Esophagus muscularis mucosa (tissue), 4 donors: ENCODE measurements around the gene GALNS. TPM values are rescaled to one million over a fixed set of nuclear protein-coding genes. Genes with fewer than 3 reads are reported as not detected.

Source experiments
- DNase-seq: peaks from one replicate; pipeline ENCODE4 v3.0.0-alpha.2; 2017; ENCODE audit errors: extremely low spot score
- H3K27ac ChIP-seq, 4 donors: fragments of 200-600 bp; sonication (generic); replicated peaks in 1 of 4; 1 replicate in 3 of 4; 2 replicates in 1 of 4; pipeline ENCODE4 v1.5.1; 2016 to 2019; ENCODE audit warnings: mild to moderate bottlenecking in 1 of 4
- H3K27me3 ChIP-seq, 4 donors: fragments of 200-600 bp; sonication (generic); one replicate each; pipeline versions ENCODE4 v1.5.1 to v1.6.0; 2016 to 2019
- H3K36me3 ChIP-seq, 4 donors: fragments of 200-600 bp; sonication (generic); one replicate each; pipeline ENCODE4 v1.5.1; 2016 to 2019
- H3K4me1 ChIP-seq, 4 donors: fragments of 200-600 bp; sonication (generic); one replicate each; pipeline ENCODE4 v1.5.1; 2016 to 2019
- H3K4me3 ChIP-seq, 4 donors: fragments of 200-600 bp; sonication (generic); 1 replicate in 2 of 4; 2 replicates in 2 of 4; pipeline ENCODE4 v1.5.1; 2016 to 2019; ENCODE audit warnings: mild to moderate bottlenecking in 4 of 4, moderate library complexity in 1 of 4
- H3K9me3 ChIP-seq, 4 donors: fragments of 200-600 bp; sonication (generic); 1 replicate in 3 of 4; 2 replicates in 1 of 4; pipeline ENCODE4 v1.5.1; 2016 to 2019
- CTCF ChIP-seq, 3 experiments: fragments of 200-600 bp in 2 of 3; fragments of 450-650 bp in 1 of 3; sonication (generic) in 2 of 3; IDR thresholded peaks; one replicate each; pipeline ENCODE4 v1.5.1; 2017 to 2019; ENCODE audit warnings: antibody characterized with exemption in 3 of 3, mild to moderate bottlenecking in 2 of 3, moderate library complexity in 1 of 3
- EP300 ChIP-seq: sonication (generic); formaldehyde crosslinking; IDR thresholded peaks from one replicate; pipeline ENCODE4 v1.6.1; 2017; ENCODE audit warnings: antibody characterized with exemption
- POLR2A ChIP-seq: fragments of 450-650 bp; IDR thresholded peaks from one replicate; pipeline ENCODE4 v1.6.1; 2017; ENCODE audit warnings: antibody characterized with exemption, moderate library complexity, mild to moderate bottlenecking, low read depth
- POLR2AphosphoS5 ChIP-seq, 2 donors: sonication (generic); formaldehyde crosslinking; IDR thresholded peaks; one replicate each; pipeline ENCODE4 v1.6.1; 2017; ENCODE audit warnings: antibody characterized with exemption in 2 of 2
- whole genome bisulfite sequencing: methylation state at CpG from one replicate; pipeline ENCODE4 v1.1.5; 2018; 5-methylcytosine and 5-hydroxymethylcytosine counted together
- intact Hi-C: fragments of 100-400 bp; cut with DNase I; formaldehyde crosslinking; loops from one replicate; pipeline ENCODE4 v1.15.1; 2023
- total RNA-seq, 4 donors: library from RNA; depleted of rRNA; stranded (reverse); fragments of >200 nt; gene quantifications; one replicate each; pipeline versions ENCODE4 v1.1.0 to v1.2.1, GENCODE V29; 2016

GALNS gene
- total RNA-seq, 4 donors from 2014 or later, result 9.5 to 19.1 (median 11.0) TPM

GRCh38 chr16:88777471-88778270, 79.1 kb downstream of the GALNS start:
- 75% methylated on average over 32 of the region's 34 CpGs for WGBS
- Histone ChIP-seq H3K27me3 (no peaks in the 10 kb centered on the region), H3K36me3 (no peaks in the 10 kb centered on the region), H3K4me1 (peaks cover 78 to 100% (median 100%) of the 10 kb centered on the region in 4 donors), H3K4me3 (no peak overlapping the region), H3K9me3 (no peaks in the 10 kb centered on the region), H3K27ac (peak overlapping the region; percentile 87 to 99 (median 98))
- DNase-seq, result no peak
- TF ChIP-seq EP300, result no peak
- TF ChIP-seq POLR2A, result no peak
- no peak for TF ChIP-seq CTCF (IDR thresholded peaks at IDR 0.05)
- no peak for TF ChIP-seq POLR2AphosphoS5 (IDR thresholded peaks at IDR 0.05)
- intact Hi-C loops, result no loop called here

GRCh38 chr16:88775825-88776224, 80.9 kb downstream of the GALNS start:
- DNase-seq, result no peak
- H3K27ac ChIP-seq, result peak overlapping the region; percentile 7 to 99 (median 93)
- H3K9me3 ChIP-seq, result no peaks in the 10 kb centered on the region
- peaks cover 75 to 100% (median 100%) of the 10 kb centered on the region in 4 donors for H3K4me1 ChIP-seq
- intact Hi-C loops, result no loop called here
- H3K4me3 ChIP-seq, result no peak overlapping the region
- no peaks in the 10 kb centered on the region for H3K36me3 ChIP-seq
- H3K27me3 ChIP-seq, result no peaks in the 10 kb centered on the region
- TF ChIP-seq CTCF (IDR thresholded peaks at IDR 0.05) (no peak), POLR2A (no peak), POLR2AphosphoS5 (IDR thresholded peaks at IDR 0.05) (no peak)
- 86% methylated on average over 18 of the region's 18 CpGs for WGBS

GRCh38 chr16:88774544-88775393, 82.0 kb downstream of the GALNS start:
- H3K4me3 ChIP-seq, result no peak overlapping the region
- H3K27ac ChIP-seq, result peak overlapping the region; percentile 88 to 92 (median 92)
- H3K9me3 ChIP-seq, result no peaks in the 10 kb centered on the region
- H3K4me1 ChIP-seq, result peaks cover 75 to 100% (median 100%) of the 10 kb centered on the region in 4 donors
- TF ChIP-seq POLR2AphosphoS5 (IDR thresholded peaks at IDR 0.05) (no peak), EP300 (no peak), POLR2A (no peak), CTCF (IDR thresholded peaks at IDR 0.05) (no peak)
- no peak for DNase-seq
- H3K27me3 ChIP-seq, result no peaks in the 10 kb centered on the region
- intact Hi-C loops, result no loop called here
- 92% methylated on average over 23 of the region's 32 CpGs for WGBS
- H3K36me3 ChIP-seq, result no peaks in the 10 kb centered on the region

GRCh38 chr16:88773812-88774291, 82.9 kb downstream of the GALNS start:
- peaks cover 75 to 100% (median 100%) of the 10 kb centered on the region in 4 donors for H3K4me1 ChIP-seq
- H3K27me3 ChIP-seq, result no peaks in the 10 kb centered on the region
- no peaks in the 10 kb centered on the region for H3K9me3 ChIP-seq
- no peak for DNase-seq
- H3K4me3 ChIP-seq, result no peak overlapping the region
- 35% methylated on average over 7 of the region's 12 CpGs for WGBS
- H3K27ac ChIP-seq, result peak overlapping the region; percentile 88 to 92 (median 92)
- intact Hi-C loops, result no loop called here
- TF ChIP-seq POLR2AphosphoS5 (IDR thresholded peaks at IDR 0.05) (peak; percentile 14 to 48), CTCF (IDR thresholded peaks at IDR 0.05) (no peak)
- no peaks in the 10 kb centered on the region for H3K36me3 ChIP-seq
